Transverse colon (tissue), 4 donors: ENCODE data around the gene CFAP65. TPM values are rescaled to one million over a fixed set of nuclear protein-coding genes. Genes with fewer than 3 reads are reported as not detected.
A peak's percentile ranks its signal among the peaks of the same experiment; 100 is the strongest.

Source experiments
- DNase-seq: peaks from one replicate; pipeline ENCODE4 v3.0.0-alpha.2; 2019
- H3K27ac ChIP-seq, 4 donors: fragments of 200-600 bp; sonication (generic); 2 replicates each; pipeline ENCODE4 v1.5.1; 2016 to 2018; ENCODE audit warnings: inconsistent platforms in 4 of 4
- H3K27me3 ChIP-seq: fragments of 200-600 bp; sonication (generic); 2 replicates; pipeline ENCODE4 v1.5.1; 2017; ENCODE audit warnings: inconsistent platforms
- H3K36me3 ChIP-seq, 4 donors: fragments of 200-600 bp; sonication (generic); 2 replicates each; pipeline ENCODE4 v1.5.1; 2017 to 2019; ENCODE audit warnings: inconsistent platforms in 4 of 4
- H3K4me1 ChIP-seq, 4 donors: fragments of 200-600 bp; sonication (generic); 2 replicates each; pipeline ENCODE4 v1.5.1; 2017 to 2020; ENCODE audit warnings: inconsistent platforms in 4 of 4
- H3K4me3 ChIP-seq, 4 donors: fragments of 200-600 bp; sonication (generic); 1 replicate in 1 of 4; 2 replicates in 3 of 4; pipeline versions ENCODE4 v1.5.1 to v1.6.1; 2017 to 2019; ENCODE audit warnings: inconsistent platforms in 4 of 4
- H3K9me3 ChIP-seq, 2 donors: fragments of 200-600 bp; sonication (generic); 2 replicates each; pipeline ENCODE4 v1.5.1; 2017 to 2019; ENCODE audit warnings: inconsistent platforms in 2 of 2
- EP300 ChIP-seq: sonication (generic); formaldehyde crosslinking; IDR thresholded peaks from one replicate; pipeline ENCODE4 v1.6.1; 2017; ENCODE audit warnings: antibody characterized with exemption, low read depth
- POLR2A ChIP-seq: fragments of 450-650 bp; IDR thresholded peaks from one replicate; pipeline ENCODE4 v1.6.1; 2016; ENCODE audit warnings: antibody characterized with exemption, mild to moderate bottlenecking, moderate library complexity
- POLR2AphosphoS5 ChIP-seq, 3 donors: sonication (generic); formaldehyde crosslinking; IDR thresholded peaks; one replicate each; pipeline ENCODE4 v1.6.1; 2016; ENCODE audit warnings: antibody characterized with exemption in 3 of 3
- WGBS, 2 donors: methylation state at CpG; one replicate each; pipeline ENCODE4 v1.1.5; 2018; ENCODE audit warnings: low coverage in 1 of 2; 5-methylcytosine and 5-hydroxymethylcytosine counted together
- in situ Hi-C, 4 donors: fragments of 200-750 bp; cut with MboI; loops; one replicate each; pipeline versions ENCODE4 v1.15.0 to v1.15.1; 2017; ENCODE audit warnings: low sequenced_read_pairs in 3 of 4, low pct_ligation_motif_present in 1 of 4, low pct_unique_long_range_greater_than_20kb in 1 of 4
- intact Hi-C: fragments of 100-400 bp; cut with DNase I; formaldehyde crosslinking; loops from one replicate; pipeline ENCODE4 v1.15.1; 2023; ENCODE audit warnings: low total_unique reads
- total RNA-seq, 4 donors: library from RNA; depleted of rRNA; stranded (reverse); fragments of >200 nt; gene quantifications; one replicate each; pipeline ENCODE4 v1.1.0, GENCODE V29; 2016
- TF ChIP-seq, protein P1 (sequence below), 5 experiments: fragments of 200-600 bp in 3 of 5; fragments of 450-650 bp in 2 of 5; sonication (generic) in 3 of 5; IDR thresholded peaks; 1 replicate in 2 of 5; 2 replicates in 3 of 5; pipeline ENCODE4 v1.5.1; 2016 to 2017; ENCODE audit warnings: antibody characterized with exemption in 5 of 5, inconsistent platforms in 3 of 5, mild to moderate bottlenecking in 2 of 5, moderate library complexity in 1 of 5

CFAP65 gene
- total RNA-seq, 4 donors from 2014 or later: 0.64 to 3.0 (median 1.5) TPM; not detected in 1

DNA sequence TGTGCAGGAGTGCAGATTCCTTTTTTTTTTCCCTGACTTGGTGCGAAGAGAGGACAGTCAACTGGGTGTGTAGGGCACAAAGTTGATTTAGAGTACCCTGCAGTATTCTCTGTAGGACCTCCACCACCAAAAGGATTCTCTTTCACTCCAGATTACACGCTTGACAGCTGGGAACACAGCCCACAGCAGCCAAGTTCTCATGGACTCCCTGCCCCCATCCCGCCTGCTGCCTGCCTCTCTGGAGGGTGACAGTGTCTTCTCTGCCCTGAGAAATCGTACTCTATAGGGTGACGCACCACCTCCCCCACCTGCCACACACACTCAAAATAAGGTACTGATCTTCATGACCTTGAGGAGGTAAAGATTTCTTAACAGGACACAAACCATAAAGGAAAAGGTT, 46.0 kb upstream of the CFAP65 start:
- no peaks in the 10 kb centered on the region for H3K27me3 ChIP-seq
- no peaks in the 10 kb centered on the region for H3K9me3 ChIP-seq
- no peak overlapping the region for H3K27ac ChIP-seq
- peaks cover 0 to 2% (median 0%) of the 10 kb centered on the region in 4 donors for H3K36me3 ChIP-seq
- no peak overlapping the region for H3K4me3 ChIP-seq
- WGBS, 2 donors: 90 to 92% methylated on average over 2 to 5 of the region's 5 CpGs
- intact Hi-C loops: no loop called here
- TF ChIP-seq, protein P1, sequence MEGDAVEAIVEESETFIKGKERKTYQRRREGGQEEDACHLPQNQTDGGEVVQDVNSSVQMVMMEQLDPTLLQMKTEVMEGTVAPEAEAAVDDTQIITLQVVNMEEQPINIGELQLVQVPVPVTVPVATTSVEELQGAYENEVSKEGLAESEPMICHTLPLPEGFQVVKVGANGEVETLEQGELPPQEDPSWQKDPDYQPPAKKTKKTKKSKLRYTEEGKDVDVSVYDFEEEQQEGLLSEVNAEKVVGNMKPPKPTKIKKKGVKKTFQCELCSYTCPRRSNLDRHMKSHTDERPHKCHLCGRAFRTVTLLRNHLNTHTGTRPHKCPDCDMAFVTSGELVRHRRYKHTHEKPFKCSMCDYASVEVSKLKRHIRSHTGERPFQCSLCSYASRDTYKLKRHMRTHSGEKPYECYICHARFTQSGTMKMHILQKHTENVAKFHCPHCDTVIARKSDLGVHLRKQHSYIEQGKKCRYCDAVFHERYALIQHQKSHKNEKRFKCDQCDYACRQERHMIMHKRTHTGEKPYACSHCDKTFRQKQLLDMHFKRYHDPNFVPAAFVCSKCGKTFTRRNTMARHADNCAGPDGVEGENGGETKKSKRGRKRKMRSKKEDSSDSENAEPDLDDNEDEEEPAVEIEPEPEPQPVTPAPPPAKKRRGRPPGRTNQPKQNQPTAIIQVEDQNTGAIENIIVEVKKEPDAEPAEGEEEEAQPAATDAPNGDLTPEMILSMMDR (IDR thresholded peaks at IDR 0.05): no peak
- TF ChIP-seq EP300 (no peak), POLR2AphosphoS5 (IDR thresholded peaks at IDR 0.05) (no peak), POLR2A (no peak)
- no peak for DNase-seq
- peaks cover 4 to 14% (median 10%) of the 10 kb centered on the region in 4 donors for H3K4me1 ChIP-seq
- in situ Hi-C loops: no loop called here

- Histone ChIP-seq H3K36me3 (peaks cover 0 to 2% (median 0%) of the 10 kb centered on the region in 4 donors), H3K4me1 (peaks cover 9 to 24% (median 20%) of the 10 kb centered on the region in 4 donors), H3K27ac (no peak overlapping the region), H3K4me3 (no peak overlapping the region), H3K9me3 (no peaks in the 10 kb centered on the region), H3K27me3 (no peaks in the 10 kb centered on the region)
- DNase-seq: no peak
- in situ Hi-C loops (no loop called here), intact Hi-C loops (no loop called here)
- TF ChIP-seq, protein P1 (IDR thresholded peaks at IDR 0.05): no peak
- TF ChIP-seq EP300 (no peak), POLR2AphosphoS5 (IDR thresholded peaks at IDR 0.05) (no peak)
Observed at GRCh38 chr2:219086196-219086595, 44.9 kb upstream of the CFAP65 start.

GRCh38 chr2:219084791-219085190, 43.5 kb upstream of the CFAP65 start:
- Histone ChIP-seq H3K36me3 (peaks cover 0 to 2% (median 0%) of the 10 kb centered on the region in 4 donors), H3K9me3 (no peaks in the 10 kb centered on the region), H3K4me1 (peaks cover 12 to 38% (median 25%) of the 10 kb centered on the region in 4 donors), H3K27ac (no peak overlapping the region), H3K4me3 (no peak overlapping the region), H3K27me3 (no peaks in the 10 kb centered on the region)
- no peak for TF ChIP-seq EP300
- no peak for TF ChIP-seq POLR2AphosphoS5 (IDR thresholded peaks at IDR 0.05)
- no peak for TF ChIP-seq POLR2A
- TF ChIP-seq, protein P1 (IDR thresholded peaks at IDR 0.05): no peak
- in situ Hi-C loops (no loop called here), intact Hi-C loops (no loop called here)
- DNase-seq: no peak

GRCh38 chr2:219082332-219082958, 41.1 kb upstream of the CFAP65 start:
- peak; percentile 59 for DNase-seq
- Histone ChIP-seq H3K4me3 (no peak overlapping the region), H3K27me3 (no peaks in the 10 kb centered on the region), H3K9me3 (no peaks in the 10 kb centered on the region), H3K4me1 (peaks cover 15 to 54% (median 31%) of the 10 kb centered on the region in 4 donors), H3K36me3 (peaks cover 0 to 5% (median 3%) of the 10 kb centered on the region in 4 donors), H3K27ac (peak overlapping the region; percentile 88 to 91 (median 90))
- WGBS, 2 donors: 10 to 67% methylated on average over 2 to 5 of the region's 5 CpGs
- TF ChIP-seq POLR2AphosphoS5 (IDR thresholded peaks at IDR 0.05): no peak
- intact Hi-C loops (no loop called here), in situ Hi-C loops (no loop called here)

GRCh38 chr2:219081701-219082331, 40.5 kb upstream of the CFAP65 start:
- Histone ChIP-seq H3K27ac (peak overlapping the region; percentile 88 to 91 (median 90)), H3K4me3 (no peak overlapping the region), H3K36me3 (peaks cover 0 to 11% (median 6%) of the 10 kb centered on the region in 4 donors), H3K27me3 (no peaks in the 10 kb centered on the region), H3K4me1 (peaks cover 15 to 54% (median 31%) of the 10 kb centered on the region in 4 donors), H3K9me3 (no peaks in the 10 kb centered on the region)
- TF ChIP-seq POLR2AphosphoS5 (IDR thresholded peaks at IDR 0.05) (peak in 2 of 3 donors; percentile 14 to 60), POLR2A (no peak), EP300 (no peak)
- TF ChIP-seq, protein P1 (IDR thresholded peaks at IDR 0.05): peak in 2 of 5 experiments; percentile 24 to 30
- DNase-seq: peak; percentile 39
- intact Hi-C loops: no loop called here
- in situ Hi-C loops: no loop called here
